Measurements from ENCODE around the gene PDE4D. TPM values are rescaled to one million over a fixed set of nuclear protein-coding genes. Genes with fewer than 3 reads are reported as not detected.

PDE4D gene
- total RNA-seq, 1 experiment from 2014 or later: 2.1 TPM

DNA sequence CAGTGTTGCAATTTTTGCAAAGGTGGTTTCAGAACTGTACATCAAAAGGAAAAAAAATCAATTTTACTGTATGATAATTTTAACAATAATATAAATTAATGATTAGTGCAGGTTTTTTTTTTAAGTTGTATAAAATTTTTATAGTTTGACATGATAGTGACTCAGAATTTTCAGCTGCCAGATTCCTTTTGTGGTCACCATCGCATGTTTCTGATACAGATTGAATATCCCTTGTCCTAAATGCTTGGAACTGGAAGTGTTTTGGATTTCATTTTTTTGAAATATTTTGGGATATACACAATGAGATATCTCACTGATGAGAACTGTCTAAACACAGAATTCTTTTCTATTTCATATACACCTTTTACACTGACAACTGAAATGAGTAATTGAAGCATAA, 949.3 kb downstream of the PDE4D start:
- no peak for DNase-seq
- no peaks in the 10 kb centered on the region for H3K4me1 Mint-ChIP-seq
- Histone ChIP-seq H2BK20ac (ENCODE audit: low read depth, low read length, poor library complexity, severe bottlenecking) (no peak overlapping the region), H3K27me3 (ENCODE audit: insufficient read depth, low read length) (no peaks in the 10 kb centered on the region), H3K14ac (ENCODE audit: insufficient read depth, low read length) (no peak overlapping the region), H2BK15ac (ENCODE audit: low read depth, low read length) (no peak overlapping the region), H3K4me2 (ENCODE audit: insufficient read depth, insufficient read length, low read length) (no peak overlapping the region), H2BK5ac (ENCODE audit: insufficient read length, low read length) (no peak overlapping the region), H2BK12ac (ENCODE audit: insufficient read length, low read depth, low read length) (no peak overlapping the region), H3K79me1 (ENCODE audit: insufficient read depth, low read depth, low read length, poor library complexity, severe bottlenecking) (no peaks in the 10 kb centered on the region), H3T11ph (ENCODE audit: low read length) (no peak overlapping the region), H2BK120ac (ENCODE audit: low read depth, low read length, poor library complexity, severe bottlenecking) (no peak overlapping the region), H3K27ac (ENCODE audit: insufficient read length, low read depth, low read length) (no peak overlapping the region), H3K9me3 (ENCODE audit: control insufficient read depth, low read depth, low read length) (peaks cover 5% of the 10 kb centered on the region), H3K4ac (ENCODE audit: low read depth, low read length) (no peak overlapping the region), H3K23me2 (ENCODE audit: insufficient read length, low read depth, low read length, poor library complexity, severe bottlenecking) (no peaks in the 10 kb centered on the region), H3K79me2 (ENCODE audit: insufficient read depth, low read length) (no peaks in the 10 kb centered on the region), H4K8ac (replicated peaks; ENCODE audit: insufficient read length, low read depth, low read length) (no peak overlapping the region), H3K9ac (ENCODE audit: extremely low read depth, insufficient read length, low read length) (no peak overlapping the region), H4K20me1 (ENCODE audit: control insufficient read depth, insufficient read depth, insufficient read length) (no peaks in the 10 kb centered on the region), H2AK5ac (ENCODE audit: insufficient read length, low read length) (no peak overlapping the region), H4K5ac (ENCODE audit: insufficient read length, low read depth, low read length) (no peak overlapping the region), H2AFZ (ENCODE audit: low read length) (no peak overlapping the region), H3K4me1 (ENCODE audit: insufficient read depth, low read length) (no peaks in the 10 kb centered on the region), H4K91ac (ENCODE audit: insufficient read length, low read depth, low read length) (no peak overlapping the region), H3K18ac (ENCODE audit: insufficient read length, low read depth, low read length) (no peak overlapping the region), H3K56ac (ENCODE audit: insufficient read length, low read depth, low read length) (no peak overlapping the region), H3K23ac (ENCODE audit: insufficient read length, low read depth, low read length) (no peak overlapping the region)
- no peak overlapping the region for H3K27ac Mint-ChIP-seq
- WGBS (ENCODE audit: extremely low coverage, insufficient read length, low lambda C conversion rate): no CpG with 5 or more reads among the region's 1 CpG
- H3K9me3 Mint-ChIP-seq: peaks cover 8 to 11% of the 10 kb centered on the region in 2 experiments
- H3K4me3 Mint-ChIP-seq: no peak overlapping the region
- no peaks in the 10 kb centered on the region; the same call in 1 of the 2 replicates for H3K27me3 Mint-ChIP-seq (ENCODE audit: low read depth)
- peaks cover 4 to 10% (median 7%) of the 10 kb centered on the region in 3 experiments; a peak in 6 of 7 replicates for H3K36me3 Mint-ChIP-seq (ENCODE audit: insufficient read depth in 1 of 3, low read depth in 3 of 3)
- TF ChIP-seq, protein P1, sequence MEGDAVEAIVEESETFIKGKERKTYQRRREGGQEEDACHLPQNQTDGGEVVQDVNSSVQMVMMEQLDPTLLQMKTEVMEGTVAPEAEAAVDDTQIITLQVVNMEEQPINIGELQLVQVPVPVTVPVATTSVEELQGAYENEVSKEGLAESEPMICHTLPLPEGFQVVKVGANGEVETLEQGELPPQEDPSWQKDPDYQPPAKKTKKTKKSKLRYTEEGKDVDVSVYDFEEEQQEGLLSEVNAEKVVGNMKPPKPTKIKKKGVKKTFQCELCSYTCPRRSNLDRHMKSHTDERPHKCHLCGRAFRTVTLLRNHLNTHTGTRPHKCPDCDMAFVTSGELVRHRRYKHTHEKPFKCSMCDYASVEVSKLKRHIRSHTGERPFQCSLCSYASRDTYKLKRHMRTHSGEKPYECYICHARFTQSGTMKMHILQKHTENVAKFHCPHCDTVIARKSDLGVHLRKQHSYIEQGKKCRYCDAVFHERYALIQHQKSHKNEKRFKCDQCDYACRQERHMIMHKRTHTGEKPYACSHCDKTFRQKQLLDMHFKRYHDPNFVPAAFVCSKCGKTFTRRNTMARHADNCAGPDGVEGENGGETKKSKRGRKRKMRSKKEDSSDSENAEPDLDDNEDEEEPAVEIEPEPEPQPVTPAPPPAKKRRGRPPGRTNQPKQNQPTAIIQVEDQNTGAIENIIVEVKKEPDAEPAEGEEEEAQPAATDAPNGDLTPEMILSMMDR (conservative IDR thresholded peaks at IDR 0.05): no peak
